ENCODE measurements around the gene CEP57. TPM values are rescaled to one million over a fixed set of nuclear protein-coding genes. Genes with fewer than 3 reads are reported as not detected.

CEP57 gene
- total and polyA plus RNA-seq, 2 of the 4 experiments (the other 2 are of a cell fraction): 14.5 to 30.5 TPM

DNA sequence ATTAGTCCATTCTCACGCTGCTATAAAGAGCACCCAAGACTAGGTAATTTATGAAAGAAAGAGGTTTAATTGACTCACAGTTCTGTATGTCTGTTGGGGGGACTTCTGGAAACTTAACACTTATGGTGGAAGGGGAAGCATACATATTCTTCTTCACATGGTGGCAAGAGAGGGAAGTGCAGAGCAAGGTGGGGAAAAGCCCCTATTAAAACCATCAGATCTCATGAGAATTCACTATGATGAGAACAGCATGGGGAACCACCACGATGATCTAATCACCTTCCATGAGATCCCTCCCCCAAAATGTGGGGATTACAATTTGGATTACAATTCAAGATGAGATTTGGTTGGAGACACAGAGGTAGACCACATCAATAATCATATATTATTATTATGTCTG is 25.7 kb downstream of the CEP57 start:
- Histone ChIP-seq H4K8ac (ENCODE audit: low read depth in 2 of 2, low read length in 2 of 2) (no peak overlapping the region), H3K9me3 (ENCODE audit: control insufficient read depth, insufficient read depth, low read length) (no peaks in the 10 kb centered on the region), H3K27me3 (ENCODE audit: control insufficient read depth, insufficient read depth, low read length) (no peaks in the 10 kb centered on the region), H2AK5ac (ENCODE audit: low read depth, low read length) (no peak overlapping the region), H3K4me1 (ENCODE audit: control insufficient read depth, insufficient read depth, low read length) (no peaks in the 10 kb centered on the region; the same call in 1 of the 2 replicates), H3K23ac (ENCODE audit: low read depth, low read length) (no peak overlapping the region), H4K5ac (ENCODE audit: low read depth, low read length) (no peak overlapping the region), H3K14ac (replicated peaks; ENCODE audit: low read depth, low read length) (no peak overlapping the region), H4K20me1 (ENCODE audit: insufficient read depth, low read length) (no peaks in the 10 kb centered on the region), H2BK5ac (ENCODE audit: low read depth, low read length, poor library complexity, severe bottlenecking) (no peak overlapping the region), H3K79me1 (ENCODE audit: low read depth in 1 of 2, low read length in 2 of 2) (peaks cover 0 to 6% of the 10 kb centered on the region in 2 experiments; a peak in 1 of 4 replicates), H2BK20ac (ENCODE audit: low read depth, low read length) (no peak overlapping the region), H3K18ac (ENCODE audit: low read depth, low read length) (no peak overlapping the region), H2BK15ac (ENCODE audit: low read depth, low read length) (no peak overlapping the region), H4K91ac (ENCODE audit: insufficient read depth, low read depth, low read length) (no peak overlapping the region), H3K4me2 (ENCODE audit: low read depth, low read length) (no peak overlapping the region), H2AK9ac (replicated peaks; ENCODE audit: low read depth, low read length, poor library complexity) (no peak overlapping the region), H3K27ac (ENCODE audit: insufficient read depth, low read length) (no peak overlapping the region), H3K9ac (ENCODE audit: low read depth, low read length) (no peak overlapping the region), H2AFZ (replicated peaks; ENCODE audit: low read length, poor library complexity) (no peak overlapping the region), H3K9me1 (ENCODE audit: insufficient read depth, low read length) (no peaks in the 10 kb centered on the region), H2BK120ac (ENCODE audit: low read depth, low read length) (no peak overlapping the region), H3K56ac (ENCODE audit: extremely low read depth, insufficient read depth, low read length) (no peak overlapping the region), H3K36me3 (ENCODE audit: control insufficient read depth, insufficient read depth, low read length) (peaks cover 7% of the 10 kb centered on the region; the same call in 1 of the 2 replicates), H3K4ac (ENCODE audit: low read depth, low read length) (no peak overlapping the region), H3K4me3 (ENCODE audit: insufficient read depth, low read depth, low read length) (no peak overlapping the region)
- ChIA-PET CTCF (no interaction called here), POLR2A (ENCODE audit: unreplicated experiment) (no interaction called here)
- ATAC-seq (ENCODE audit: low read depth): no peak
- DNase-seq: no peak
- no CpG with 5 or more reads among the region's 2 CpGs for WGBS, 2 experiments (ENCODE audit: extremely low coverage in 2 of 2, insufficient read length in 1 of 2)
- intact Hi-C loops (cut with micrococcal nuclease) (no loop called here), dilution Hi-C loops (cut with HindIII; ENCODE audit: low sequenced_read_pairs, unreplicated experiment) (no loop called here), in situ Hi-C loops (cut with MboI; ENCODE audit: low sequenced_read_pairs) (no loop called here)
- BruUV-seq (replicated peaks): no TSS peak
- TF ChIP-seq BHLHE40 (IDR thresholded peaks at IDR 0.05; ENCODE audit: low read depth, low read length) (no peak), NFE2L2 (IDR thresholded peaks at IDR 0.05; ENCODE audit: low read depth, low read length) (no peak), RFX5 (IDR thresholded peaks at IDR 0.05; ENCODE audit: low read depth, low read length) (no peak), RAD21 (IDR thresholded peaks at IDR 0.05; ENCODE audit: low read length) (no peak), POLR2A (IDR thresholded peaks at IDR 0.05; ENCODE audit: low read depth, low read length) (no peak), CEBPB (IDR thresholded peaks at IDR 0.05; ENCODE audit: low read depth, low read length) (no peak), RCOR1 (IDR thresholded peaks at IDR 0.05; ENCODE audit: insufficient replicate concordance, low read length) (no peak)
- TF ChIP-seq, protein P1, sequence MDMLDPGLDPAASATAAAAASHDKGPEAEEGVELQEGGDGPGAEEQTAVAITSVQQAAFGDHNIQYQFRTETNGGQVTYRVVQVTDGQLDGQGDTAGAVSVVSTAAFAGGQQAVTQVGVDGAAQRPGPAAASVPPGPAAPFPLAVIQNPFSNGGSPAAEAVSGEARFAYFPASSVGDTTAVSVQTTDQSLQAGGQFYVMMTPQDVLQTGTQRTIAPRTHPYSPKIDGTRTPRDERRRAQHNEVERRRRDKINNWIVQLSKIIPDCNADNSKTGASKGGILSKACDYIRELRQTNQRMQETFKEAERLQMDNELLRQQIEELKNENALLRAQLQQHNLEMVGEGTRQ (IDR thresholded peaks at IDR 0.05; ENCODE audit: low read depth, low read length): no peak

All from IMR-90 (cell line).